ENCODE data around the gene KRTDAP. TPM values are rescaled to one million over a fixed set of nuclear protein-coding genes. Genes with fewer than 3 reads are reported as not detected.

The KRTDAP gene, protein sequence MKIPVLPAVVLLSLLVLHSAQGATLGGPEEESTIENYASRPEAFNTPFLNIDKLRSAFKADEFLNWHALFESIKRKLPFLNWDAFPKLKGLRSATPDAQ
- total RNA-seq: not detected

DNA sequence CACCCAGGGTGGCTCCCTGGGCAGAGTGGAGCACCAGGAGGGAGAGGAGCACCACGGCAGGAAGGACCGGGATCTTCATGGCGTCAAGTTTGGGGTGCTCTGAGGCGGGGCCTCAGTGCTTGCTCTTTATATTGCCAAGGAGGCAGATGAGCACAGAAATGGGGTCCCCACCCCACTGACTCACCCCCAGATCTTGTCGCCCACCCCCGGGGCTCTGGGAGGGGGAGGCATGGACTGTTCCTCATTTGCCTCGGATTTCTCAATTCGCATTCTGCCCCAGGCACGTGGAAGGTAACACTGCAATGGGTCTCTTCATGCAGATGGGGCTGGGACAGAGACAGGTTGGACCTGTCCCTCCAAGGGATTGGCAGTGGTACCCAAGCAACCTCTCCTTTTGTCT is at the start of gene KRTDAP:
Gene KRTDAP (minus strand): TSS at position 101 of the 400 bp plus-strand sequence. CDS start 22 bp downstream, at position 79.
- ATAC-seq (no peak), DNase-seq (no peak)
- Mint-ChIP-seq H3K9me3 (no peaks in the 10 kb centered on the region), H3K4me1 (ENCODE audit: low read depth) (no peaks in the 10 kb centered on the region), H3K27me3 (ENCODE audit: low read depth) (peaks cover 8% of the 10 kb centered on the region), H3K36me3 (ENCODE audit: insufficient read depth) (no peaks in the 10 kb centered on the region), H3K4me3 (no peak within 1 kb of the TSS)

DNA sequence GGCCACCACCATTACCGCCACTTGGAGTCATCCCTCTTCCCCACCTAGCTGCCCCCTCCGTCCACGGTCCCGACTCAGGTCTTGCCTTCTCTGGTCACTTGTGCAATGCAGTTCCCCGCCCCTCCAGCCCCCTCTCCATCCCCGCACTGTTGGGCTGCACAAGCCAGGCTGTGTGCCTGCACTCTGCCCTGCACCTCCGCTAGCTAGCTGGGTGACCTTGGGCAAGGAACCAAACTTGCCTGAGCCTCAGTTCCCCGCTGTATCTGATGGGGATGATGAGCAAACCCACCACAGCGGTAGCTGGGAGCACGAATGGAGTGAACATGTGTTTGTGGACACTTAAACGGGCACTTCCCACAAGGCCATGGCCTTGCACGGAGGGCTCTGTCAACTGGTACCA is 49.6 kb upstream of the KRTDAP start:
- Mint-ChIP-seq H3K9me3 (no peaks in the 10 kb centered on the region), H3K27me3 (ENCODE audit: low read depth) (peaks cover 1% of the 10 kb centered on the region), H3K36me3 (ENCODE audit: insufficient read depth) (no peaks in the 10 kb centered on the region), H3K4me3 (no peak overlapping the region), H3K4me1 (ENCODE audit: low read depth) (peaks cover 9% of the 10 kb centered on the region)
- no peak for ATAC-seq
- DNase-seq: no peak

DNA sequence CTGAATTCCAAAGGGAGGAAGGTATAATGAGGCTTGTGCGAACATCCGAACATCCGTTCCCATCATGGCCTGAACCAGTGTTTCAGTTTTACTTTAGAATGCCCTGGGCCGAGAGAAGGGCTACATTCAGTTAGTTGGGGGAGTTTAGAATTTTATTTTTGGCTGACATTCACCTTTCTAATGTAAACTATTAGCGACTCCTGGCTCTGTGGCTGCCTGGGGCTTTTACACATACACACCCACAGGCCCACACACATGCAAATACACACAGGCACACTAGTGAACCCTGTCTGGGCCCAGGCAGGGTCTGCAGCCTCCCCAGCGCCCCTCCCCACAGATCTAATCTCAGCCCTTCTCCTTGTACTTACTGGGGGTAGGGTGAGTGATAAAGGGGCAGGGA is 49.0 kb upstream of the KRTDAP start:
- Mint-ChIP-seq H3K4me3 (no peak overlapping the region), H3K27me3 (ENCODE audit: low read depth) (peaks cover 1% of the 10 kb centered on the region), H3K4me1 (ENCODE audit: low read depth) (peaks cover 6% of the 10 kb centered on the region), H3K36me3 (ENCODE audit: insufficient read depth) (no peaks in the 10 kb centered on the region), H3K9me3 (no peaks in the 10 kb centered on the region)
- DNase-seq (no peak), ATAC-seq (no peak)

DNA sequence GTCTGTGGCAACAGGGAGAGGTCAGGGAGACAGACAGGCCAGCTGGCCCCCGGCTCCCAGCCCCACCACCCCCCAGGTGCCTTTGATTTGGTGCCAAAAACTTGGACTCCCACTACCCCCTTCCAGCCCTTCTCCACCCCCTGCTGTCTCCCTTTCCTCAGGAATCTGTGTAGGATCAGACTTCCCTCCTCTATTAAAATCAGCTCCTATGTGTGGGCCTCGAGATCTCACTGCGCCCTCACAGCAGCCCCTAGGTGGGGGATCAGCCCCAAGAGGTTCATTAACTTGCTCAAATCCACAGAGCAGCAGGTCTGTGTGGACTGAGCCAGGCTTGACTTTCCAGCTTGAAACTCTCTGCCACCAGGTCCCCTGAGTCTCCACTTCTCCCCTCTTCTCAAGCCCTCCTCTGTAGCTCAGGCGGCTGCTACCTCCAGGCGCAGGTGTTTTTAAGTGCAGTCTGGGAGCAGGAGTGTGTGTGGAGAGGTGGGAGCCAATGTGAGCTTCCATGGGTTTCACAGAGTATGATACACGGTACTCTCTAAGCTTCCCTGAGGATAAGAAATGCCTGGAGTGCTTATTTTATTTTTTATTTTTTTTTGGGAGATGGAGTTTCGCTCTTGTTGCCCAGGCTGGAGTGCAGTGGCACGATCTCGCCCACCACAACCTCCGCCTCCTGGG is 44.7 kb upstream of the KRTDAP start:
- no peak for ATAC-seq
- no peaks in the 10 kb centered on the region for H3K36me3 Mint-ChIP-seq (ENCODE audit: insufficient read depth)
- H3K4me1 Mint-ChIP-seq (ENCODE audit: low read depth): peaks cover 14% of the 10 kb centered on the region
- H3K27me3 Mint-ChIP-seq (ENCODE audit: low read depth): peaks cover 15% of the 10 kb centered on the region
- no peak overlapping the region for H3K4me3 Mint-ChIP-seq
- no peak for DNase-seq
- no peaks in the 10 kb centered on the region for H3K9me3 Mint-ChIP-seq

DNA sequence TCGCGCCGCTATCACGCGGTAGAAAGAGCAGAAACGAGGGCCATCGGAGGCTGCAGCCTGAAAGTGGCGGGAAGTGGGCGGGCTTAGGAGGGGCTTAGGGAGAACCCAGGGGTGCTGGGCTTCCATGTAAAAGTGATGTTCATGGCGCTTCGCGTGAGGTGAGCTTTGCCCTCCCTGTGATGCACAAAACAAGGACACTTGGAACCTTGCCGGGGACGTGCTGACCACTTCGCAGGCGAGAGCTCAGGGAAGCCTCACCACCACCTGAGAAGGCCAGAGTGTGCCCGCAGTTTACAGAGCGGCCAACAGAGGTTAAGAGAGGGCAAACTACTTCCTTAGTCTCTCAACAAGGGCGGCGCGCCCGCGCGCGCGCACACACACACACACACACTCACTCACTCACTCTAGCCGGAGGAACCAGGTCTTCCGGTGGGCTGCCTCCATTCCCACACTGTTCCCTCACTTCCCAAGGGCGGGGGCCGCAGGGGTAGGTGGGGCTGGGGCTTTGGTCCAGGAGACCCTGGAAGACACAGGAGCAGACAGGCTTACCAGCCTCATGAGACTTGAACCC is 43.6 kb upstream of the KRTDAP start:
- ATAC-seq (peak; percentile 81 to 87), DNase-seq (no peak)
- H3K27me3 Mint-ChIP-seq (ENCODE audit: low read depth): peaks cover 22% of the 10 kb centered on the region
- no peaks in the 10 kb centered on the region for H3K36me3 Mint-ChIP-seq (ENCODE audit: insufficient read depth)
- H3K4me1 Mint-ChIP-seq (ENCODE audit: low read depth): peaks cover 14% of the 10 kb centered on the region
- peak overlapping the region; percentile 65 for H3K4me3 Mint-ChIP-seq
- H3K9me3 Mint-ChIP-seq: no peaks in the 10 kb centered on the region

DNA sequence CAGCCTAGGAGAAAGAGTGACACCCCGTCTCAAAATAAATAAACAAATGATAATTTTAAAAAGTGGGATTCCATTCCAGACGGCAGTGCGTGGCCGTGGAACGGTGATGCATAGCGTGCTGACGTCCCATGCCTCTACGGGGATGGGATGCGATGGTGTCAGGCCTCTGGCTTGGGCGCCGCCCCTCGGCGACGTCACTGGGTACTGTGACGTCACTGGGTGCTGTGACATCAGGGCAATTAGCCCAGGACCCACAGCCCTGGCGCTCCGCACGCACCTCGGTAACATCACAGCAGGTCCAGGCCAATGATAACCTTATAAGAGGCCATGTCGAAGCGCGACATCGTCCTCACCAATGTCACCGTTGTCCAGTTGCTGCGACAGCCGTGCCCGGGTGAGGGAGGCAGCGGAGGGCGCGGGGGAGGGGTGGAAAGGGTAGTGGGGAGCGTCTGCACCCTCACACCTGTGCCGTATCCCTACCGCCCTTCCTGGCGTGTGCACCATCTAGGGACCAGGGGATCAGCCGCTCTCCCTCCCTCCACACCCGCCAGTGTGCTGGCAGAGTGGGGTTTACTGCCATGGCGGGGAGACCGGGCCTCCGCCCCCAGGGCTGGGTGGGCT is 43.0 kb upstream of the KRTDAP start, which contains the start of gene GAPDHS:
Gene GAPDHS (plus strand): TSS at position 256 of the 621 bp plus-strand sequence. CDS start 72 bp downstream, at position 328.
- H3K9me3 Mint-ChIP-seq: no peaks in the 10 kb centered on the region
- peak within 1 kb of the TSS; percentile 65 for H3K4me3 Mint-ChIP-seq
- DNase-seq (no peak), ATAC-seq (peak; percentile 17 to 18)
- H3K36me3 Mint-ChIP-seq (ENCODE audit: insufficient read depth): no peaks in the 10 kb centered on the region
- peaks cover 14% of the 10 kb centered on the region for H3K4me1 Mint-ChIP-seq (ENCODE audit: low read depth)
- H3K27me3 Mint-ChIP-seq (ENCODE audit: low read depth): peaks cover 28% of the 10 kb centered on the region

DNA sequence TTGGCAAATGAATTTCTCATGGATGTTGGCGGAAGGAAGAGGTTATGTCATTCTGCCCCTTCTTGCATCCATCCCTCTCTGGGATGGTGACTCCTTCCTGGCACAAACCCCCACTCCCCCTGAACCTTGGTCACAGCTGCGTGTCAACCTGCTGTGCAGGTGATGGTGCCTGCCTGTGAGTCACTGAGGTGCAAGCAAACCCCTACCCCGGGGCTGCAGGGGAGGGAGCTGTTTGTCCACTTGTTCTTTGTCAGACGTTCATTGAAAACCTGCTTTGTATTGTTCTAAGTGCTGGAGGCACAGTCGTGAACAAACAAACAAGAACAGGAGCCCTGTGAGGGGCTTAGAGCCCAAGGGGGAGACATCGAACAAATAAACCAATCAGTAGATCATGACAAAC is 41.0 kb upstream of the KRTDAP start:
- Mint-ChIP-seq H3K9me3 (no peaks in the 10 kb centered on the region), H3K27me3 (ENCODE audit: low read depth) (peaks cover 43% of the 10 kb centered on the region), H3K4me3 (no peak overlapping the region), H3K4me1 (ENCODE audit: low read depth) (peaks cover 14% of the 10 kb centered on the region), H3K36me3 (ENCODE audit: insufficient read depth) (no peaks in the 10 kb centered on the region)
- ATAC-seq (no peak), DNase-seq (no peak)

DNA sequence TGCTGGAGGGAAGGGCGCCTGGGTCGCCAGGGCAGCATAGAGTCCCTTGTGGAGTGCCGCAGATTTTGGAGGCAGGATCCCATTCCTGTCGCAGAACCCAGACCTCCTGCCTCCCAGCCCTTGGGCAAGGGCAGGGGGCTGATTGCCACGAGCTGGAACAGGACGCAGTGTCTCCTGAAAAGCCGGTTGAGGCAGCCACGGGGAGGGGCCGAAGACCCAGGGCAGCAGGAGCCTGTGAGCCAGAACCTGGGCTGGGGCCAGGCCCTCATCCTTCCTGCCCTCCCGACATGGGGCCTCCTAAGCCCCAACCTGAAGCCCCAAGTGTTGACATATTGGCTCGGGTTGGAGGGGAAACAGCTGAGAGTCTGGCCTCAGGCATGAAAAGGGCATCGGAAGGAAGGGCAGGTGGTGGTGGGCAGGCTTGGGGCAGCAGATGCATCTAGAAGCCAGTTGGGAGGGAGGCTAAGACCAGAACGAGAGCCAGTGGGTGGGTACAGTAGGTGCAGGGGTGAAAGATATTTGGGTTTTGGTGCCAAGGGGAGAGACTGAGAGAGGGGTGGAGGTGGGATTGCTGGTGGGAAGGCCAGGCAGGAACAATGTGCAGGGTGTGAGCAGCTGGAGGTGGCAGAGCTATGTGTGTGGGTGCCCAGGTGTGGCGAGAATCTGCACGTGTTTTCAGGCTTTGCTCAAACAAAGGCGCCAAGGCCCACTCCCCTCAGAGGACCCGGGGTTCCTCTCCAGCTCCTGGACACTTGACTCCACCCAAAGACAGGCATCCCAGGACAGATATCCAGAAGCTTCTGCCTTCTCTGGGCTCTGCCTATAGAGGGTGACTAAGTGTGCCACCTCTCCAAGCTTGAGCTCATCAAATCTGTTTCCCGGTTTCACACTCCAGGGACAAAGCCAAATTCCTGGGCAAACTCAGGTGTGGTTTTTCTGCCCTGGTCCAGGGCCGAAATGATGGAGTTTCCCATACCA is 39.3 kb upstream of the KRTDAP start:
- no peak for ATAC-seq
- no peak for DNase-seq
- H3K27me3 Mint-ChIP-seq (ENCODE audit: low read depth): peaks cover 45% of the 10 kb centered on the region
- H3K9me3 Mint-ChIP-seq: no peaks in the 10 kb centered on the region
- H3K4me3 Mint-ChIP-seq: no peak overlapping the region
- no peaks in the 10 kb centered on the region for H3K36me3 Mint-ChIP-seq (ENCODE audit: insufficient read depth)
- peaks cover 12% of the 10 kb centered on the region for H3K4me1 Mint-ChIP-seq (ENCODE audit: low read depth)

DNA sequence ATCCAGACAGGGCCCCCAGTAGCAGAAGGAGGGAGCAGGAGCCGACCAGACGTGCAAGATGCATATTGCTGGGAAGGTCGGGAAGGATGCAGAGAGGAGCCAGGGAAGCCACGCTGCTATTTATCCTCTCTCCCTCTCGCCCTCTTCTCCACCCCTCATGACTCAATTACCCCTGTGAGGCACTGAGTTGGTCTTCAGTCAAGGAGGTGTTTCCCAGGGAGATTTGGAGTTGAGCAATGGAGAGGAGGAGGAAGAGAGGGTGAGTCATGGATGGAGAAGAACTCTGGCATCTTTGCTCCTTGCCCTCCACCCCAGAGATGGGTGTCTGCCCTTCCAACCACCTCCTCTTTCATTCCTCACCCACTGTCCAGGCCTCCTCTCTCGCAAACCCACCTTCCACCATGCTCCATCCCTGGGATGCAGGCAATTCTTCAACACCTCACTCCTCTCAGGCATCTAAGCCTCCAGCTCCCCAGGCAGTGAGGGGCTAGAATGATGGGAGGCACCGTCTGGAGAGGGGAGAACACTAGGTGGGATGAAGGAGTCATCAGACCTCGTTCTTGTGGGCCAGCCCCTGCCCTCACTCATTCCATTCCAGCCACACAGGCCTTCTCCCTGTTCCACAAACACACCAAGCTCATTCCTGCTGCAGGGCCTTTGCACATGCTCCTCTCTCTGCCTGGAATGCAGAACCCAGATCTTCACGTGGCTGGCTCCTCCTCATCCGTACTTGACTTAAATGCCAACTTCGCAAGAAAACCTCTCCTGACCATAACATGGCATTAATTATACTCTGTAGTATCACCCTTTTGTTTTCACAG is 38.2 kb upstream of the KRTDAP start, which contains the start of gene SBSN:
Gene SBSN (minus strand): TSS at position 94 of the 821 bp plus-strand sequence. CDS start 30 bp downstream, at position 64.
- Mint-ChIP-seq H3K4me1 (ENCODE audit: low read depth) (peaks cover 5% of the 10 kb centered on the region), H3K9me3 (no peaks in the 10 kb centered on the region), H3K27me3 (ENCODE audit: low read depth) (peaks cover 50% of the 10 kb centered on the region), H3K36me3 (ENCODE audit: insufficient read depth) (no peaks in the 10 kb centered on the region), H3K4me3 (no peak within 1 kb of the TSS)
- ATAC-seq (no peak), DNase-seq (no peak)

DNA sequence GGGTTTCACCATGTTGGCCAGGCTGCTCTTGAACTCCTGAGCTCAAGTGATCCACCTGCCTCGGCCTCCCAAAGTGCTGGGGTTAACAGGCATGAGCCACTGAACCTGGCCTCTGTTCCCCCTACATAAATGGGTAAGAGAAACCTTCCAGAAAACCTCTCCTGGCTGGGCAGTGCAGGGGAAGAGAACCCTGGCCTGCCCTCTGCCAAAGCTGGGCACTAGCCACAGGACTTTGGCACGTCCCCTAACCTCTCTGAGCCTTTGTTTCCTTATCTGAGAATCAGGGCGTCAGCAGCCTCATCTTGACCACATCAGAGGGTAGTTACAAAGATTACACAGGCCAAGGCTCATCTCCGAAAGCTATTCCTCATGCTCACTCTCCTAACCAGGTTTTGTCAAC is 35.6 kb upstream of the KRTDAP start:
- ATAC-seq (no peak), DNase-seq (no peak)
- Mint-ChIP-seq H3K4me1 (ENCODE audit: low read depth) (no peaks in the 10 kb centered on the region), H3K4me3 (no peak overlapping the region), H3K36me3 (ENCODE audit: insufficient read depth) (no peaks in the 10 kb centered on the region), H3K9me3 (no peaks in the 10 kb centered on the region), H3K27me3 (ENCODE audit: low read depth) (peaks cover 39% of the 10 kb centered on the region)

DNA sequence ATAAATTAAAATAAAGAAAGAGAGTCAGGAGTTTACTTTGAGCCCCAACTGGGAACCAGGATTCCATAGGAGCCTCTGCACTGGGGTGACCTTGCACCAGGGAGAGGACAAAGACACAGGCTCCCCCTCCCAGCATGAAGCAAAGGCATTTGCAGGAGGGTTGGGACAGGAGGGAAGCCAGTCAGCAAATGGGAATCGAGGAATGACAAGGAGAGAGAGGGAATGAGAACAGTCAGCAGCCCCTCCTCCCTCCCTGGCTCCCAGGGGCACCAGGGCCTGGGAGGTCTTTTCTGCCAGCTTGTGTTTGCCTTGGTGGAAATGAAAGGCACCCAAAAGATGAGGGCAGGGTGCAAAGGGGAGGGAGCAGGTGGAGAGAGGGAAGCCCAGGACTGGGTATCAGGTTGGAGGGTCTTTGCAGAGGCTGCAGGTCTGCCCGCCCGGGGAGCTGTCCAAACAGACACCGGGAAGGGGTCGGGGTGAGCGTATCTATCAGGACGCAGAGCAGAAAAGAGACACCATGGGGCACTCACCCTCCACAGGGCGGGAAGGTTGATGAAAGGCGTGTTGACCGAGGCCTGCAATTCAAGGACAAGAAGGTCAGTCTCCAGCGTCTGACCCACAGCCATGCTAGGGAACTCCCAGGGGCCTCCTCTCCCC is 34.0 kb upstream of the KRTDAP start:
- DNase-seq (no peak), ATAC-seq (no peak)
- Mint-ChIP-seq H3K27me3 (ENCODE audit: low read depth) (peaks cover 38% of the 10 kb centered on the region), H3K4me1 (ENCODE audit: low read depth) (no peaks in the 10 kb centered on the region), H3K4me3 (no peak overlapping the region), H3K36me3 (ENCODE audit: insufficient read depth) (no peaks in the 10 kb centered on the region), H3K9me3 (no peaks in the 10 kb centered on the region)

DNA sequence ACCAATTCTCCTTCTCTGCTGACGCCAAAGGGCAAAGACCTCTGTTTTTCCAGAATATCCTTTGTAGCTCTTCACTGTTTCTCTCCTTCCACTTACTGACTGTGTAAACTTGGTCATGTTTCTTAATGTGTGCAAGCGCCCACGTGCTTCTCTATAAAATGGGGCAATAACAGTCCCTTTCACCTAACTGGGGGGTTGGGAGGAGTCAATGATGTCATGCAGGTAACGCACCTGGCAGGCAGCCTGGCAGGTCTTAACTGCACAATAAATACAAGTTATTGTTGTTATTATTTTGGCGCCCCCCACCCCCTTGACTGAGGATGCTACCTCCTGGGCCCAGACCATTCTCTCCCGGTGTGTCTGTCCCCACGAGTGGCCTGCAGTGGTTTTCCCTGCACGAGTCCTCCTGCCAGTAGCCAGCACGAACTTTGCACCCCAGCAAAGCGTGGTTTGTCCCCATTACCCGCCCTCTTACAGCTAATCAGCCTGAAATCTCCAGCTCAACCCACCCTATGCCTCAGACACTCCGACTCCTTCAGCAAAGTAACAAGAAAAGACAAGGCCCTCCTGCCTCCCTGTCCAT is 32.6 kb upstream of the KRTDAP start:
- Mint-ChIP-seq H3K4me1 (ENCODE audit: low read depth) (no peaks in the 10 kb centered on the region), H3K27me3 (ENCODE audit: low read depth) (peaks cover 24% of the 10 kb centered on the region), H3K36me3 (ENCODE audit: insufficient read depth) (no peaks in the 10 kb centered on the region), H3K4me3 (no peak overlapping the region), H3K9me3 (no peaks in the 10 kb centered on the region)
- no peak for DNase-seq
- no peak for ATAC-seq

Measured in activated T-cell treated with anti-CD3 and anti-CD28 coated beads, Interleukin-2, amount 50 U/mL, for 4 hours (primary cell).